SIG-M5 (cell line): ENCODE measurements around the gene C1QL1.

Experiments used
- DNase-seq: peaks from one replicate; lab custom pipeline; 2025; lab: John Stamatoyannopoulos, UW

The C1QL1 gene

GRCh38 chr17:44913676-44914075 lies 54.4 kb downstream of the C1QL1 start:
- no peak for DNase-seq

- DNase-seq: no peak
Measured at GRCh38 chr17:44912763-44913544, 55.1 kb downstream of the C1QL1 start.

- DNase-seq: no peak
Measured at GRCh38 chr17:44911133-44912001, 56.7 kb downstream of the C1QL1 start.

- no peak for DNase-seq
Measured at GRCh38 chr17:44910231-44911106, 57.6 kb downstream of the C1QL1 start.
